GM13976 (cell line): Measurements from ENCODE around the gene DGKB.

Experiments
- DNase-seq: peaks from one replicate; pipeline ENCODE4 v3.0.0; 2012; ENCODE audit warnings: low spot score
- in situ Hi-C: fragments of 300-500 bp; cut with MboI; formaldehyde crosslinking; loops from one replicate; pipeline ENCODE4 v1.12.0; 2022; ENCODE audit warnings: low sequenced_read_pairs, mixed read lengths, inconsistent platforms; ENCODE audit not compliant: unreplicated experiment
- TF ChIP-seq, protein P1 (sequence below): IDR thresholded peaks from 2 replicates; pipeline ENCODE4 v1.5.1; 2012; ENCODE audit warnings: borderline replicate concordance, mild to moderate bottlenecking; ENCODE audit not compliant: insufficient read depth; ENCODE audit errors: extremely low read depth, missing control alignments, control extremely low read depth

DGKB gene

DNA sequence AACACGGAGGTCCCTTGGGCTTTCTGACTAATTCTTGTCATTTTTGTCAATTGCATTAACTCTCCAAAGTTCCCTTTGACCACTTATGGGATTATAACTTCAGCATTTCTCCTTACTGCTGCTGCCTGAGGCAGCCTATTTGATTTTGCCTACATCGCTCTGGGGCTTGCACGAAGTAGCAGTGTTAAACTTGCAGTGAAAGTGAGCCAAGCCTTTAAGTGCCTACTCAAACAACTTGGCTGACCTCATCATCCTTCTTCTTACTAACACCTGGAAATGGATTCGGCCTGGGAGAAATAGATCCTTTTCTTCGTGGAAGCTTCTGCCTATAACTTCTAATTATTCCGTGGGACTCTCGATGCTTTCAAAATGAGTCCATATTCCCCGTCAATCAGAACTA, 76.6 kb downstream of the DGKB start:
- in situ Hi-C loops = no loop called here

DNA sequence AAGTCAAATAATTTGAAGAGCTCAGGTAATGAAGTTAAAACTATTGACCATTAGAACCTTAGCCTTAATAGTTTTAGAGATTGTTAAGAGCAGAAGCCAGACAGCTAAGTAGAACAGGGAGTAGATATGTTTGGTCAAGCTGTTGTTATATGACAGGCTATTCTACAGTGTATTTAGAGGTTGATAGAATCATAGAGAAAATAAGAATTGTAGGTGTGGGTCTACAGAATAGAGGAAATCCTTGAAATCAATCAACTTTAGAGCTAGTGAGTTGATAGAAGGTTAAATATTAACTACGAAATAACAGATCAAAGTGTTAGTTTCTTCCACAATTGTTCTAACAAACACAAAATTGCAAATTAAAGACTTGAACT, 80.1 kb downstream of the DGKB start:
- no peak for DNase-seq
- in situ Hi-C loops = no loop called here
- TF ChIP-seq, protein P1, sequence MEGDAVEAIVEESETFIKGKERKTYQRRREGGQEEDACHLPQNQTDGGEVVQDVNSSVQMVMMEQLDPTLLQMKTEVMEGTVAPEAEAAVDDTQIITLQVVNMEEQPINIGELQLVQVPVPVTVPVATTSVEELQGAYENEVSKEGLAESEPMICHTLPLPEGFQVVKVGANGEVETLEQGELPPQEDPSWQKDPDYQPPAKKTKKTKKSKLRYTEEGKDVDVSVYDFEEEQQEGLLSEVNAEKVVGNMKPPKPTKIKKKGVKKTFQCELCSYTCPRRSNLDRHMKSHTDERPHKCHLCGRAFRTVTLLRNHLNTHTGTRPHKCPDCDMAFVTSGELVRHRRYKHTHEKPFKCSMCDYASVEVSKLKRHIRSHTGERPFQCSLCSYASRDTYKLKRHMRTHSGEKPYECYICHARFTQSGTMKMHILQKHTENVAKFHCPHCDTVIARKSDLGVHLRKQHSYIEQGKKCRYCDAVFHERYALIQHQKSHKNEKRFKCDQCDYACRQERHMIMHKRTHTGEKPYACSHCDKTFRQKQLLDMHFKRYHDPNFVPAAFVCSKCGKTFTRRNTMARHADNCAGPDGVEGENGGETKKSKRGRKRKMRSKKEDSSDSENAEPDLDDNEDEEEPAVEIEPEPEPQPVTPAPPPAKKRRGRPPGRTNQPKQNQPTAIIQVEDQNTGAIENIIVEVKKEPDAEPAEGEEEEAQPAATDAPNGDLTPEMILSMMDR = no peak

More for the DNA sequence above, 76.6 kb downstream of the DGKB start:
- TF ChIP-seq, protein P1 = no peak
- no peak for DNase-seq

DNA sequence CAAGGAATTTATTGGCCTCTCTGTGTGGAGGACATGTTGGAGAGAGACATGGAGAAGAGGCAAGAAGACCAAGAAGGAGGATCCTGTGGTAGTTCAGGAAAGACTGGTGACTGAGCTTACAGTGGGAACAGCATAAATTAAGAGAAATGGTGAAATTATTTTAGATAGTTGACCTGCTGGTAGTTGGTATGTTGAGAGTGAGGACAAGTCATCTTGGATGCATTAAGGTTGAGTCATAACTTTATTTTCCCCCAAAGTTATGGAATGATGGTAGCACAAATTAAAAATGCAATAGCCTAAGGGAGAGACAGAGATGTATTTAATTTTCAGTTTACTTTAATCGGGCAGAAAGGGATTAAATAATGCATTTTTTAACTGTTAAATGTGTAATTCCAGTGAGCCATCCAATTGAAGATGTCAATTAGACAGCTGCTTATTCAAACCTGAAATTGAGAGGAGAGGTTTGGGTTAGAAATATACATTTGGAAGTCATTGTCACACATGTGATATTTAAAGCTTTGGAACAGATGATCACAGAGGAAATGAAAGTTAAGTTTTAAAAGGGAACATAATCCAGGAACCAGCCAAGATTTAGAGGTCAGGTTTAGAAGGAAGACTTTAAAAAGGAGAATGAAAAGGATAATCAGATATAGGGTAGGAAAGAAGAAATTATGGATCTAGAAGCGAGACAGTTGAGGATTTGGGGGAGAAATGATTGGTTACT, 80.6 kb downstream of the DGKB start:
- TF ChIP-seq, protein P1 = no peak
- no peak for DNase-seq
- in situ Hi-C loops = no loop called here

DNA sequence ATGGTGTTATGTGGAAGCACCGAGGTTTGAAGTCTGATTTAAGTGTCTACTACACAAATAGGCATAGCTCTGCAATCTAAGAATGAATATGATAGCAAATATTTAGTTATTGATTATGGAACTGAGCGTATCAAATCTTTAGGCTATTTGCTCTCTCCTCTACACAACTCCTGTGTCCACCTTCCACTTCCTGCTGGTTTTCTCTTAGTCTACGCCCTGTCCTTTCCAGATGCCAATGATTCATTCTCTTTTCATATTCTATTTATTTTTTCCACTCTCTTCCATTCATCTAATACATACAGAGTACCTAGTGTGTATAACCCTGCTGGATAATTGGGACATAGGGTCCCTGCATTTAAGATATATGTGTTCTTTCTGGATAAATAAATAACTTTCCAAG, 83.7 kb downstream of the DGKB start:
- TF ChIP-seq, protein P1 = no peak
- DNase-seq = no peak
- in situ Hi-C loops = no loop called here

DNA sequence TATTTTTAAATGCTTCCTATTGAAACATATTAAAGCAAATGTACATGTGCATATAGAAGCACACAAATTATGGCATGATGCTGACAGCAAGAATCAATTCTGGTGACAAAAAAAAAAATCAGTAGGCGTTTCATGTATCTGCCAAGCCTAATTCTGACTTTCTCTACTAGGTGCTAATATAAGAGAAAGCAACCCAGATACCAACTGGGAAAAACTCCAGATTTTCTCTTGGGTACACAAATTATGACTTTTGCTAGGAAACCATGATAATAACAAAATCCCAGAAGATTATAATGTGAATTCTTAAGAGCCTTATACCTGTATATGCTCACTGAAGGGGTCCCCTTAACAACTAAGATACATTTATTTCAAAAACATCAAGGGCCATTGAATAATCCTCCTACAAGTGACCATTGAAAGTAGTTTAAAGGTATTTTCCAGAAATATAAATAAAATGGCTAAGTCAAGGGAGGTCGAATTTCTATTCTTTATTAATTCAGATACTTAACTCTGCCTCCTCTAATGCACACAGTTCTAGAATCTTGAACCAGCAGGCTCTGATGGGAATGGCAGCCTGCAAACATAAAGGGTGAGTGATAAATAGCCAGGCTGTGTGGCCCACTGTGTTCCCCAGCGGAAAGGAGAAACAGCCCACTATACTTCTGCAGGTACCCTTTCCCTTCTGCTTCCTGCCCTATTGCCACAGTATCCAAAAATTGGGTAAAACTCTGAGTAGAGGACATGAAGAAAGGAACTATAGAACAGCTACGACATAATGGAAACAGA, 84.5 kb downstream of the DGKB start:
- no peak for DNase-seq
- in situ Hi-C loops = no loop called here
- TF ChIP-seq, protein P1 = no peak

DNA sequence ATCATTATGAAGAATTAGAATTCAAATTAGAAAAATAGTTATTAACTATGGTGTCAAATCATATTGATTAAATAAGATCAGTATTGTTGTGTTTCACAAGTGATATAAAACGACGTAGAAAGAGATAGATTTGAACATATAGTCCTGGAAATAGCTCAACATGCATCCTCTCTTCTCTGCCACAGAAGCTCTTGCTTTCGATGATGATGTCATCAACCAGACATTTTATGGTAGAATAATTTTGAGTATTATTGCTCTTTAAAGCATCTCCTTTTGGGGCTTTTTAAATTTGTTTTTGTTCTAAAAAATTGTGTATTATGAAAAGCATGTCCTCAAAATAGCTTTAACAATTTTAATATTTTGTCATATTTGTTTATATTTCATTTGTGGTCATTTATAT, 95.0 kb downstream of the DGKB start:
- in situ Hi-C loops = no loop called here
- no peak for DNase-seq
- TF ChIP-seq, protein P1 = no peak

DNA sequence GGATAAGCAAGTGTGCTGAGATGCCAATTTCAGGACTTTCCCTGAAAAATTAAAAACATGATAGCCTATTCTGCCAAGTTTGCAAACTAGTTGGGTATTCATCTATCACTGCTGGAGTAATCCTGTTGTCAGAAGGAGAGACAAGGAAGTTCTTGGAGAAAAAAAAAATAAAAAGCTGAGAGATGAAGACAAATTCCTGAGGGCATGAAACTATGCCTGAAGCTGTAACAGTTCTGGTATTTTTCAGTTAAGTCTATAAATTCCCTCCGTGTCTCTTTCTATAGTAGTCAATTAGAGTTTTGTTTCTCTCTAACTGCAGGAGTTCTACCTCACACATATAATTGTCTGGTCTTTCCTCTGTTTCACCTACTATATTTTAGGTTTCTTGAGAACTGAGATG, 95.7 kb downstream of the DGKB start:
- TF ChIP-seq, protein P1 = no peak
- DNase-seq = no peak
- in situ Hi-C loops = no loop called here
